H1 (cell line): ENCODE results near the gene FBXW5. TPM values are rescaled to one million over a fixed set of nuclear protein-coding genes. Genes with fewer than 3 reads are reported as not detected.

ENCODE experiments used
- CTCF ChIA-PET: fragments of 300-600 bp; sonication (Branson Sonifier 250); formaldehyde crosslinking; loops from one replicate; lab custom pipeline; 2021; ENCODE audit not compliant: partially characterized antibody; lab: Charles Lee
- POLR2A ChIA-PET: fragments of 300-600 bp; sonication (Branson Sonifier 250); formaldehyde crosslinking; loops from one replicate; lab custom pipeline; 2021; ENCODE audit warnings: inconsistent platforms; ENCODE audit not compliant: partially characterized antibody; lab: Charles Lee
- DNase-seq, 2 experiments: peaks; one replicate each; pipeline versions ENCODE4 v3.0.0 to v3.0.0-alpha.2; 2010 to 2022; ENCODE audit warnings: low spot score in 2 of 2, low read depth in 1 of 2, mixed read lengths in 1 of 2
- FAIRE-seq: peaks from 2 replicates; lab custom pipeline; 2011; peaks lifted over from hg19 to GRCh38; lab: Jason Lieb, UNC
- H2AFZ ChIP-seq: 2 replicates; pipeline ENCODE4 v1.8.1; 2012; ENCODE audit warnings: low read length, inconsistent platforms
- H2AK5ac ChIP-seq: 2 replicates; pipeline ENCODE4 v1.6.1; 2013; ENCODE audit warnings: low read depth, low read length
- H2BK120ac ChIP-seq: replicated peaks from 2 replicates; pipeline ENCODE3; 2013; ENCODE audit warnings: low read depth, low read length, inconsistent platforms
- H2BK12ac ChIP-seq: 2 replicates; pipeline ENCODE4 v1.6.1; 2013; ENCODE audit warnings: low read depth, low read length
- H2BK15ac ChIP-seq: 2 replicates; pipeline ENCODE4 v1.6.1; 2013; ENCODE audit warnings: low read length
- H2BK20ac ChIP-seq: 2 replicates; pipeline ENCODE4 v1.6.1; 2013; ENCODE audit warnings: low read length
- H2BK5ac ChIP-seq: 2 replicates; pipeline ENCODE4 v1.6.1; 2013; ENCODE audit warnings: low read depth, low read length
- H3K14ac ChIP-seq: 2 replicates; pipeline ENCODE4 v1.6.1; 2013; ENCODE audit warnings: inconsistent platforms; ENCODE audit not compliant: insufficient read length
- H3K18ac ChIP-seq: 2 replicates; pipeline ENCODE4 v1.6.1; 2013; ENCODE audit warnings: low read length; ENCODE audit errors: extremely low read depth
- H3K23ac ChIP-seq: 2 replicates; pipeline ENCODE4 v1.6.1; 2013; ENCODE audit warnings: inconsistent platforms; ENCODE audit not compliant: insufficient read length
- H3K23me2 ChIP-seq: 2 replicates; pipeline ENCODE4 v1.6.1; 2013; ENCODE audit warnings: low read depth, low read length
- H3K27ac ChIP-seq: 2 replicates; pipeline ENCODE4 v1.6.1; 2011; ENCODE audit warnings: low read depth, low read length, inconsistent platforms
- H3K27me3 ChIP-seq, 4 experiments: replicated peaks in 1 of 4; 1 replicate in 1 of 4; 2 replicates in 3 of 4; pipeline versions ENCODE4 v1.6.1 to v1.8.1; 2011 to 2013; ENCODE audit warnings: low read length in 3 of 4, mild to moderate bottlenecking in 3 of 4, inconsistent platforms in 2 of 4, mixed read lengths in 2 of 4, moderate library complexity in 1 of 4; ENCODE audit not compliant: control insufficient read depth in 3 of 4, insufficient read depth in 3 of 4; ENCODE audit errors: extremely low read depth in 1 of 4
- H3K36me3 ChIP-seq, 4 experiments: 2 replicates each; pipeline versions ENCODE4 v1.6.1 to v1.8.1; 2011 to 2013; ENCODE audit warnings: mild to moderate bottlenecking in 4 of 4, low read length in 3 of 4, moderate library complexity in 2 of 4, control low read depth in 1 of 4, inconsistent platforms in 1 of 4; ENCODE audit not compliant: insufficient read depth in 4 of 4, control insufficient read depth in 2 of 4
- H3K4ac ChIP-seq: replicated peaks from 2 replicates; pipeline ENCODE3; 2013; ENCODE audit warnings: low read length, low read depth, mixed read lengths, inconsistent platforms; ENCODE audit not compliant: insufficient read length
- H3K4me1 ChIP-seq, 4 experiments: replicated peaks in 1 of 4; 1 replicate in 1 of 4; 2 replicates in 3 of 4; pipeline versions ENCODE4 v1.6.1 to v1.8.1; 2011 to 2013; ENCODE audit warnings: low read length in 3 of 4, inconsistent platforms in 2 of 4, mixed read lengths in 1 of 4; ENCODE audit not compliant: insufficient read depth in 4 of 4, control insufficient read depth in 3 of 4
- H3K4me2 ChIP-seq, 2 experiments: 2 replicates each; pipeline versions ENCODE4 v1.6.1 to v1.8.1; 2011 to 2013; ENCODE audit warnings: low read depth in 2 of 2, low read length in 2 of 2, control low read depth in 1 of 2, inconsistent platforms in 1 of 2, mild to moderate bottlenecking in 1 of 2; ENCODE audit not compliant: insufficient read depth in 1 of 2
- H3K4me3 ChIP-seq, 4 experiments: fragments of 200-600, 300-600 bp in 1 of 4; sonication (generic), shearing (Covaris generic), sonication (Bioruptor Twin) in 1 of 4; 2 replicates each; pipeline versions ENCODE4 v1.5.1 to v1.8.1; 2011 to 2016; ENCODE audit warnings: low read length in 4 of 4, low read depth in 3 of 4, control low read depth in 2 of 4, inconsistent platforms in 2 of 4, mild to moderate bottlenecking in 2 of 4, mixed read lengths in 1 of 4, moderate library complexity in 1 of 4; ENCODE audit not compliant: insufficient read depth in 2 of 4; ENCODE audit errors: extremely low read depth in 1 of 4
- H3K56ac ChIP-seq: replicated peaks from 2 replicates; pipeline ENCODE3; 2013; ENCODE audit warnings: low read depth, mild to moderate bottlenecking, mixed read lengths, low read length, inconsistent platforms; ENCODE audit not compliant: insufficient read length
- H3K79me1 ChIP-seq: 2 replicates; pipeline ENCODE4 v1.6.1; 2013; ENCODE audit warnings: low read depth, low read length, control low read depth
- H3K79me2 ChIP-seq, 2 experiments: 2 replicates each; pipeline versions ENCODE4 v1.6.1 to v1.8.1; 2012 to 2013; ENCODE audit warnings: low read length in 2 of 2, mild to moderate bottlenecking in 2 of 2, inconsistent platforms in 1 of 2; ENCODE audit not compliant: insufficient read depth in 2 of 2, control insufficient read depth in 1 of 2
- H3K9ac ChIP-seq, 4 experiments: replicated peaks in 1 of 4; 1 replicate in 1 of 4; 2 replicates in 3 of 4; pipeline versions ENCODE4 v1.6.1 to v1.8.1; 2011 to 2013; ENCODE audit warnings: low read depth in 3 of 4, low read length in 3 of 4, control low read depth in 2 of 4, mild to moderate bottlenecking in 2 of 4, moderate library complexity in 2 of 4, inconsistent platforms in 1 of 4; ENCODE audit errors: extremely low read depth in 1 of 4
- H3K9me3 ChIP-seq, 2 experiments: 2 replicates each; pipeline versions ENCODE4 v1.6.1 to v1.8.1; 2012 to 2013; ENCODE audit warnings: mild to moderate bottlenecking in 2 of 2, moderate library complexity in 2 of 2, control low read depth in 1 of 2, inconsistent platforms in 1 of 2, low read depth in 1 of 2, low read length in 1 of 2, mixed read lengths in 1 of 2; ENCODE audit not compliant: insufficient read depth in 2 of 2
- H4K20me1 ChIP-seq, 2 experiments: replicated peaks in 1 of 2; 2 replicates each; pipeline versions ENCODE3 to v1.8.1; 2011 to 2013; ENCODE audit warnings: inconsistent platforms in 2 of 2, low read length in 2 of 2, mild to moderate bottlenecking in 1 of 2; ENCODE audit not compliant: insufficient read depth in 2 of 2, control insufficient read depth in 1 of 2
- H4K5ac ChIP-seq: 2 replicates; pipeline ENCODE4 v1.6.1; 2013; ENCODE audit warnings: low read length, low read depth, mixed read lengths, inconsistent platforms; ENCODE audit not compliant: insufficient read length
- H4K8ac ChIP-seq: 2 replicates; pipeline ENCODE4 v1.8.0; 2013; ENCODE audit warnings: mild to moderate bottlenecking, moderate library complexity, low read length, inconsistent platforms; ENCODE audit not compliant: insufficient read depth; ENCODE audit errors: extremely low read depth
- H4K91ac ChIP-seq: replicated peaks from 2 replicates; pipeline ENCODE3; 2013; ENCODE audit warnings: low read length, mixed read lengths, inconsistent platforms; ENCODE audit not compliant: insufficient read length
- ASH2L ChIP-seq: fragments of 200-600, 300-600 bp; sonication (generic); IDR thresholded peaks from one replicate; pipeline ENCODE4 v1.7.1; 2017; ENCODE audit warnings: low read length
- ATF2 ChIP-seq: IDR thresholded peaks from 2 replicates; pipeline ENCODE4 v1.6.1; 2012; ENCODE audit warnings: low read length, inconsistent platforms
- BRCA1 ChIP-seq: IDR thresholded peaks from 2 replicates; pipeline ENCODE4 v1.6.1; 2012; ENCODE audit warnings: low read depth, low read length, improper control_type of control experiment
- EP300 ChIP-seq, 2 experiments: IDR thresholded peaks; 1 replicate in 1 of 2; 2 replicates in 1 of 2; pipeline ENCODE4 v1.6.1; 2011 to 2012; ENCODE audit warnings: low read depth in 2 of 2, low read length in 2 of 2, mild to moderate bottlenecking in 2 of 2, borderline replicate concordance in 1 of 2, inconsistent platforms in 1 of 2, moderate library complexity in 1 of 2
- GABPA ChIP-seq: IDR thresholded peaks from 2 replicates; pipeline ENCODE4 v1.6.1; 2011; ENCODE audit warnings: mild to moderate bottlenecking, low read length, moderate library complexity, borderline replicate concordance; ENCODE audit not compliant: insufficient read depth
- PHF8 ChIP-seq: fragments of 200-600 bp; sonication (generic); conservative IDR thresholded peaks from 2 replicates; pipeline ENCODE4 v1.7.1; 2012; ENCODE audit warnings: low read depth, mild to moderate bottlenecking, inconsistent platforms, low read length, moderate library complexity
- POLR2A ChIP-seq, 2 experiments: IDR thresholded peaks; 1 replicate in 1 of 2; 2 replicates in 1 of 2; pipeline ENCODE4 v1.6.1; 2011; ENCODE audit warnings: low read depth in 2 of 2, low read length in 2 of 2, mild to moderate bottlenecking in 2 of 2; ENCODE audit errors: control extremely low read depth in 1 of 2
- SIRT6 ChIP-seq: IDR thresholded peaks from one replicate; pipeline ENCODE4 v1.7.1; 2012; ENCODE audit warnings: low read length, inconsistent platforms
- SRF ChIP-seq: IDR thresholded peaks from 2 replicates; pipeline ENCODE4 v1.6.1; 2011; ENCODE audit warnings: mild to moderate bottlenecking, low read depth, low read length, moderate library complexity
- WGBS, 2 experiments: shearing (Covaris generic) in 1 of 2; methylation state at CpG; one replicate each; pipeline versions ENCODE4 v1.1.6 to v1.1.7; 2013 to 2015; ENCODE audit warnings: low lambda C conversion rate in 2 of 2, mixed read lengths in 2 of 2, inconsistent platforms in 1 of 2, low coverage in 1 of 2, missing lambda C conversion rate in 1 of 2; ENCODE audit not compliant: insufficient replicate concordance in 2 of 2, insufficient coverage in 1 of 2, insufficient read length in 1 of 2; ENCODE audit errors: extremely low coverage in 1 of 2, missing lambda C conversion rate in 1 of 2; 5-methylcytosine and 5-hydroxymethylcytosine counted together
- polyA plus RNA-seq, 7 experiments: library from polyadenylated mRNA; depleted of rRNA in 3 of 7; stranded (reverse) in 5 of 7; unstranded in 2 of 7; fragments of >200 nt in 5 of 7; fragments of 200-250 nt in 2 of 7; gene quantifications; 1 replicate in 5 of 7; 2 replicates in 1 of 7; 4 replicates in 1 of 7; pipeline versions ENCODE4 v1.2.1 to v1.2.3, GENCODE V29; 2011 to 2013; ENCODE audit warnings: missing spikeins in 2 of 7, mixed read lengths in 2 of 7
- total RNA-seq: library from RNA; stranded (reverse); fragmentation: NEBNext Ultra II Directional; extraction: Animal tissue kit (Norgen Biotek cat#: 25700); gene quantifications from 2 replicates; pipeline ENCODE4 v1.2.1, GENCODE V29; 2021
- TF ChIP-seq, protein P1 (sequence below): IDR thresholded peaks from 2 replicates; pipeline ENCODE4 v1.6.1; 2012; ENCODE audit warnings: inconsistent platforms

The FBXW5 gene
- total and polyA plus RNA-seq, 2 of the 8 experiments (the other 6 are each of a cell fraction or from before 2014, with no cell fraction given) = 49.0 to 71.0 TPM

GRCh38 chr9:136958473-136958872 is 13.9 kb upstream of the FBXW5 start:
- no peak overlapping the region for H2BK12ac ChIP-seq
- no peak overlapping the region for H4K5ac ChIP-seq
- no peaks in the 10 kb centered on the region for H3K27me3 ChIP-seq
- no peak overlapping the region for H4K91ac ChIP-seq
- H3K4me3 ChIP-seq = no peak overlapping the region
- H2BK20ac ChIP-seq = no peak overlapping the region
- H3K79me2 ChIP-seq = no peaks in the 10 kb centered on the region
- no peaks in the 10 kb centered on the region for H3K9me3 ChIP-seq
- H2BK15ac ChIP-seq = no peak overlapping the region
- peaks cover 12% of the 10 kb centered on the region; the same call in 1 of the 2 replicates for H3K23me2 ChIP-seq
- no peak overlapping the region for H2AFZ ChIP-seq
- no peak overlapping the region for H2BK120ac ChIP-seq
- H2BK5ac ChIP-seq = no peak overlapping the region
- no peaks in the 10 kb centered on the region; the same call in 1 of the 2 replicates for H3K79me1 ChIP-seq
- no peak overlapping the region for H3K4ac ChIP-seq
- FAIRE-seq (no peak), DNase-seq (no peak)
- ChIA-PET CTCF (interaction anchor here (1.5 to 5.6 kb wide), 3 partner anchors 10 to 70 kb away, joined by 4 to 32 read pairs (median 31); partner anchors contain the start of gene PTGDS), POLR2A (interaction anchor here (0.6 to 1.2 kb wide), 2 partner anchors 7 to 196 kb away, joined by 3 read pairs; no protein-coding TSS in a partner anchor)
- no peak overlapping the region for H3K14ac ChIP-seq
- 87% methylated on average over 6 of the region's 7 CpGs; no CpG with 5 or more reads in 1 of the 2 experiments for WGBS, 2 experiments
- H3K36me3 ChIP-seq = no peaks in the 10 kb centered on the region
- H3K27ac ChIP-seq = no peak overlapping the region
- no peak overlapping the region for H2AK5ac ChIP-seq
- no peak overlapping the region for H3K4me2 ChIP-seq
- no peak overlapping the region for H4K8ac ChIP-seq
- peaks cover 0 to 2% (median 0%) of the 10 kb centered on the region in 4 experiments; a peak in 2 of 7 replicates for H3K4me1 ChIP-seq
- H3K56ac ChIP-seq = no peak overlapping the region
- no peak overlapping the region for H3K23ac ChIP-seq
- H3K9ac ChIP-seq = no peak overlapping the region
- H4K20me1 ChIP-seq = peaks cover 0 to 6% of the 10 kb centered on the region in 2 experiments
- no peak overlapping the region for H3K18ac ChIP-seq
- TF ChIP-seq SRF = no peak
- no peak for TF ChIP-seq SIRT6
- no peak for TF ChIP-seq ASH2L
- no peak for TF ChIP-seq GABPA
- TF ChIP-seq, protein P1, sequence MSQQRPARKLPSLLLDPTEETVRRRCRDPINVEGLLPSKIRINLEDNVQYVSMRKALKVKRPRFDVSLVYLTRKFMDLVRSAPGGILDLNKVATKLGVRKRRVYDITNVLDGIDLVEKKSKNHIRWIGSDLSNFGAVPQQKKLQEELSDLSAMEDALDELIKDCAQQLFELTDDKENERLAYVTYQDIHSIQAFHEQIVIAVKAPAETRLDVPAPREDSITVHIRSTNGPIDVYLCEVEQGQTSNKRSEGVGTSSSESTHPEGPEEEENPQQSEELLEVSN = no peak
- no peak for TF ChIP-seq PHF8
- TF ChIP-seq ATF2 = no peak
- TF ChIP-seq POLR2A (IDR thresholded peaks at IDR 0.05; ENCODE audit: control extremely low read depth in 1 of 2, low read depth in 2 of 2, low read length in 2 of 2) = no peak
- no peak for TF ChIP-seq BRCA1
- TF ChIP-seq EP300 (IDR thresholded peaks at IDR 0.05; ENCODE audit: borderline replicate concordance in 1 of 2, low read depth in 2 of 2, low read length in 2 of 2) = no peak
